ENCODE results near the gene TSPAN5. TPM values are rescaled to one million over a fixed set of nuclear protein-coding genes. Genes with fewer than 3 reads are reported as not detected.

The TSPAN5 gene
- polyA plus RNA-seq, 1 of the 3 experiments (the other 2 are of a cell fraction), result 38.6 TPM

DNA sequence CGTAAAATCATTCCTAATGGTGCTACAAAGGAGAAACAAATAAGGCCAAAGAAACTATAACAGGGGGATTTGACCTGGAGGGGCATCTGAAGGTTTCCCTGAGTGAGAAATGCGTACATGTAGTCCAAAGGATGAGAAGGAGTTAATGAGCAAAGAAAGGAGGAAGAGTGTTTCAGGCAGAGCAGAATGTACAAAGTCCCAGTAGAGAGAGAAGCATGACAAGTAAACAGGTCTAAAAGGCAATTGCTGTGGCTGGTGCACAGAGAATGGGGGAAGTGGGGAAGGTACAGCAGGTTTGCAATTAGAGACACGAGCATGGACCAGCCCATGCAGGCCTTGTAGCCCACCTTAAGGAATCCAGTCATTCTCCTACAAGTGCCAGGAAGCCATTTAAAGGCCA is 145.5 kb downstream of the TSPAN5 start:
- Histone ChIP-seq H2AFZ (ENCODE audit: low read depth) (no peak overlapping the region), H3K79me2 (ENCODE audit: insufficient read depth) (peaks cover 85% of the 10 kb centered on the region), H3K9me2 (no peaks in the 10 kb centered on the region), H3F3A (replicated peaks; ENCODE audit: insufficient read depth) (peaks cover 48% of the 10 kb centered on the region), H3K27me3 (ENCODE audit: insufficient read depth) (no peaks in the 10 kb centered on the region), H3K4me2 (no peak overlapping the region), H4K20me1 (ENCODE audit: insufficient read depth) (no peaks in the 10 kb centered on the region), H3K27ac (ENCODE audit: low read depth in 2 of 2, low read length in 1 of 2) (no peak overlapping the region), H3K4me3 (ENCODE audit: low read depth in 2 of 2, low read length in 1 of 2) (no peak overlapping the region), H3K9ac (no peak overlapping the region), H3K4me1 (ENCODE audit: control insufficient read depth in 1 of 2, insufficient read depth in 2 of 2, low read depth in 1 of 2, low read length in 1 of 2) (peaks cover 13 to 64% of the 10 kb centered on the region in 2 experiments), H3K36me3 (replicated peaks in 1 of 2; ENCODE audit: control insufficient read depth in 1 of 2, insufficient read depth in 2 of 2, low read length in 1 of 2) (no peaks in the 10 kb centered on the region), H3K9me3 (no peaks in the 10 kb centered on the region)
- POLR2A ChIA-PET, result no interaction called here
- CTCF ChIA-PET, result interaction anchor here (0.8 kb wide), 1 partner anchor 45 kb away, joined by 3 read pairs; no protein-coding TSS in a partner anchor
- TF ChIP-seq, protein P1, sequence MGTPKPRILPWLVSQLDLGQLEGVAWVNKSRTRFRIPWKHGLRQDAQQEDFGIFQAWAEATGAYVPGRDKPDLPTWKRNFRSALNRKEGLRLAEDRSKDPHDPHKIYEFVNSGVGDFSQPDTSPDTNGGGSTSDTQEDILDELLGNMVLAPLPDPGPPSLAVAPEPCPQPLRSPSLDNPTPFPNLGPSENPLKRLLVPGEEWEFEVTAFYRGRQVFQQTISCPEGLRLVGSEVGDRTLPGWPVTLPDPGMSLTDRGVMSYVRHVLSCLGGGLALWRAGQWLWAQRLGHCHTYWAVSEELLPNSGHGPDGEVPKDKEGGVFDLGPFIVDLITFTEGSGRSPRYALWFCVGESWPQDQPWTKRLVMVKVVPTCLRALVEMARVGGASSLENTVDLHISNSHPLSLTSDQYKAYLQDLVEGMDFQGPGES (IDR thresholded peaks at IDR 0.05; ENCODE audit: low read depth, low read length), result no peak
- no peak for TF ChIP-seq MEF2A (IDR thresholded peaks at IDR 0.05; ENCODE audit: borderline replicate concordance, low read depth)
- no peak for TF ChIP-seq ZBTB33 (IDR thresholded peaks at IDR 0.05; ENCODE audit: borderline replicate concordance, low read depth)
- TF ChIP-seq FOSL2 (IDR thresholded peaks at IDR 0.05; ENCODE audit: borderline replicate concordance, low read depth), result no peak
- no peak for TF ChIP-seq FOXJ3 (CRISPR knock-in tag; IDR thresholded peaks at IDR 0.05)
- TF ChIP-seq GABPA (IDR thresholded peaks at IDR 0.05; ENCODE audit: low read depth), result no peak
- no peak for TF ChIP-seq EZH2phosphoT487 (IDR thresholded peaks at IDR 0.05; ENCODE audit: borderline replicate concordance, low read depth)
- TF ChIP-seq SMC3 (IDR thresholded peaks at IDR 0.05; ENCODE audit: low read depth, low read length), result no peak
- WGBS (ENCODE audit: low lambda C conversion rate), result 89% methylated on average over 3 of the region's 3 CpGs
- DNase-seq, result no peak

GRCh38 chr4:98510757-98511517 is 147.5 kb downstream of the TSPAN5 start:
- Histone ChIP-seq H3K4me1 (ENCODE audit: control insufficient read depth in 1 of 2, insufficient read depth in 2 of 2, low read depth in 1 of 2, low read length in 1 of 2) (peaks cover 10 to 52% of the 10 kb centered on the region in 2 experiments), H3K9me2 (no peaks in the 10 kb centered on the region), H2AFZ (ENCODE audit: low read depth) (no peak overlapping the region), H3K79me2 (ENCODE audit: insufficient read depth) (peaks cover 88% of the 10 kb centered on the region), H3K9me3 (no peaks in the 10 kb centered on the region), H3K27me3 (ENCODE audit: insufficient read depth) (no peaks in the 10 kb centered on the region), H3F3A (replicated peaks; ENCODE audit: insufficient read depth) (peaks cover 29% of the 10 kb centered on the region), H3K4me3 (ENCODE audit: low read depth in 2 of 2, low read length in 1 of 2) (no peak overlapping the region), H4K20me1 (ENCODE audit: insufficient read depth) (no peaks in the 10 kb centered on the region), H3K4me2 (peak overlapping the region; percentile 27; the same call in 1 of the 2 replicates), H3K27ac (ENCODE audit: low read depth in 2 of 2, low read length in 1 of 2) (peak overlapping the region; percentile 81 to 88; a peak in 3 of 4 replicates), H3K9ac (no peak overlapping the region), H3K36me3 (replicated peaks in 1 of 2; ENCODE audit: control insufficient read depth in 1 of 2, insufficient read depth in 2 of 2, low read length in 1 of 2) (peaks cover 0 to 8% of the 10 kb centered on the region in 2 experiments)
- DNase-seq, result no peak
- ChIA-PET POLR2A (no interaction called here), CTCF (interaction anchor here (0.6 kb wide), 1 partner anchor 296 kb away, joined by 3 read pairs; no protein-coding TSS in a partner anchor)
- 81% methylated on average over 6 of the region's 6 CpGs for WGBS (ENCODE audit: low lambda C conversion rate)
- peak in 1 of 2 experiments; percentile 58; a peak in 1 of 4 replicates for TF ChIP-seq EP300 (IDR thresholded peaks at IDR 0.05; ENCODE audit: borderline replicate concordance in 1 of 2, low read depth in 1 of 2, low read length in 1 of 2)
- TF ChIP-seq TCF12 (IDR thresholded peaks at IDR 0.05), result peak; percentile 85
- TF ChIP-seq, protein P2, sequence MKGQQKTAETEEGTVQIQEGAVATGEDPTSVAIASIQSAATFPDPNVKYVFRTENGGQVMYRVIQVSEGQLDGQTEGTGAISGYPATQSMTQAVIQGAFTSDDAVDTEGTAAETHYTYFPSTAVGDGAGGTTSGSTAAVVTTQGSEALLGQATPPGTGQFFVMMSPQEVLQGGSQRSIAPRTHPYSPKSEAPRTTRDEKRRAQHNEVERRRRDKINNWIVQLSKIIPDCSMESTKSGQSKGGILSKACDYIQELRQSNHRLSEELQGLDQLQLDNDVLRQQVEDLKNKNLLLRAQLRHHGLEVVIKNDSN (IDR thresholded peaks at IDR 0.05; ENCODE audit: borderline replicate concordance, low read depth), result no peak
- TF ChIP-seq ELF1 (IDR thresholded peaks at IDR 0.05), result no peak
- TF ChIP-seq REST (IDR thresholded peaks at IDR 0.05; ENCODE audit: low read depth, low read length), result no peak
- no peak for TF ChIP-seq POLR2AphosphoS5 (IDR thresholded peaks at IDR 0.05; ENCODE audit: low read depth, low read length)
- TF ChIP-seq, protein P3, sequence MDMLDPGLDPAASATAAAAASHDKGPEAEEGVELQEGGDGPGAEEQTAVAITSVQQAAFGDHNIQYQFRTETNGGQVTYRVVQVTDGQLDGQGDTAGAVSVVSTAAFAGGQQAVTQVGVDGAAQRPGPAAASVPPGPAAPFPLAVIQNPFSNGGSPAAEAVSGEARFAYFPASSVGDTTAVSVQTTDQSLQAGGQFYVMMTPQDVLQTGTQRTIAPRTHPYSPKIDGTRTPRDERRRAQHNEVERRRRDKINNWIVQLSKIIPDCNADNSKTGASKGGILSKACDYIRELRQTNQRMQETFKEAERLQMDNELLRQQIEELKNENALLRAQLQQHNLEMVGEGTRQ (IDR thresholded peaks at IDR 0.05; ENCODE audit: borderline replicate concordance, low read depth, low read length), result no peak
- TF ChIP-seq PBX3 (IDR thresholded peaks at IDR 0.05), result 0 out of 2 replicates have a peak, but pooled peaks have one; percentile 30

Data from SK-N-SH (cell line).